ENCODE data around the gene KCNC3.

KCNC3 gene

DNA sequence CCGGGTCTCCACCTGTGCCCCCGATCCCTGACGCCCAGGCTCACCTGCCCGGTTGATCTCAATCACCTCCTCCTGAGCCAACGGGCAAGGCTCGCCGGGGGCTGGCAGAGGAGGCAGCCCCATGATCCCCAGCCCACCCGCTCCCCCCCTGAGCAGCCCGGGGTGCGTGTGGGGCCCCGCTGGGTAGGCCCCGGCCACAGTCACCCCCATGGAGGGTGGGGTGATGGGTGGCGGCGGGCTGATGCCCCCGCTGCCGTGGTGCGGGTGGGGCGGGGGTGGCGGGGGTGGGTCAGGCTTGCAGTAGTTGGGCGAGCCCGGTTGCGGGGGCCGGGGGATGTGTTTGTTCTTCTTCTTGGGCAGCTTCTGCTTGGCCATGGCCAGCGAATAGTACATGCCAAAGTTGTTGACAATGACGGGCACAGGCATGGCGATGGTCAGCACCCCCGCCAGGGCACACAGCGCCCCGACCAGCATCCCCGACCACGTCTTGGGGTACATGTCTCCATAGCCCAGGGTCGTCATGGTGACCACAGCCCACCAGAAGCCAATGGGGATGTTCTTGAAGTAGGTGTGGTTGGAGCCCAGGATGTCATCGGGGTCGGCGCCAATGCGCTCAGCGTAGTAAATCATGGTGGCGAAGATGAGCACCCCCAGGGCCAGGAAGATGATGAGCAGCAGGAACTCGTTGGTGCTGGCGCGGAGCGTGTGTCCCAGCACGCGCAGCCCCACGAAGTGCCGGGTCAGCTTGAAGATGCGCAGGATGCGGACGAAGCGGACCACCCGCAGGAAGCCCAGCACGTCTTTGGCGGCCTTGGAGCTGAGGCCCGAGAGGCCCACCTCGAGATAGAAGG is 6.0 kb downstream of the KCNC3 start:
- TF ChIP-seq, protein P1, sequence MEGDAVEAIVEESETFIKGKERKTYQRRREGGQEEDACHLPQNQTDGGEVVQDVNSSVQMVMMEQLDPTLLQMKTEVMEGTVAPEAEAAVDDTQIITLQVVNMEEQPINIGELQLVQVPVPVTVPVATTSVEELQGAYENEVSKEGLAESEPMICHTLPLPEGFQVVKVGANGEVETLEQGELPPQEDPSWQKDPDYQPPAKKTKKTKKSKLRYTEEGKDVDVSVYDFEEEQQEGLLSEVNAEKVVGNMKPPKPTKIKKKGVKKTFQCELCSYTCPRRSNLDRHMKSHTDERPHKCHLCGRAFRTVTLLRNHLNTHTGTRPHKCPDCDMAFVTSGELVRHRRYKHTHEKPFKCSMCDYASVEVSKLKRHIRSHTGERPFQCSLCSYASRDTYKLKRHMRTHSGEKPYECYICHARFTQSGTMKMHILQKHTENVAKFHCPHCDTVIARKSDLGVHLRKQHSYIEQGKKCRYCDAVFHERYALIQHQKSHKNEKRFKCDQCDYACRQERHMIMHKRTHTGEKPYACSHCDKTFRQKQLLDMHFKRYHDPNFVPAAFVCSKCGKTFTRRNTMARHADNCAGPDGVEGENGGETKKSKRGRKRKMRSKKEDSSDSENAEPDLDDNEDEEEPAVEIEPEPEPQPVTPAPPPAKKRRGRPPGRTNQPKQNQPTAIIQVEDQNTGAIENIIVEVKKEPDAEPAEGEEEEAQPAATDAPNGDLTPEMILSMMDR (IDR thresholded peaks at IDR 0.05; ENCODE audit: low read depth, low read length) = no peak
- H3K4me3 ChIP-seq (ENCODE audit: low read depth, low read length) = no peak overlapping the region

DNA sequence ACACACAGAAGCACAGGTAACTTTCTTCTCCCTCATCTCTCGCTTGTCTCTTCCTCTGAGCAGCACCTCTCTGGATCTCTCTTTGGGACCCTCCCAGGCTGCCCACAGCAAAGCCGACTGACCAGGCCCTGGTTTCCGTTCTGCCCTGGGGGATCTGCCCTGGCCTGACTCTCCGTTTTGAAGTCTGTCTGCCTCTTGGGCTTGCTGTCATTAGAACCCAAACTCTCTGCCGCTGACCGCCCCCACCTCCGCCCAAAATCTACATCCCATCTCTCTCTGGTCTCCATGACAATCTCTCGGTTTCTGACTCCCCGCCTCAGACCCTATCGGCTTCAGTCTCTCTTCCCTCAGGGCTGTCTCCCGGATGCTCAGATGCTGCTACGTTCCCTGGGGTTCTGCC is 6.9 kb downstream of the KCNC3 start:
- TF ChIP-seq, protein P1 (IDR thresholded peaks at IDR 0.05; ENCODE audit: low read depth, low read length) = no peak
- no peak overlapping the region for H3K4me3 ChIP-seq (ENCODE audit: low read depth, low read length)

DNA sequence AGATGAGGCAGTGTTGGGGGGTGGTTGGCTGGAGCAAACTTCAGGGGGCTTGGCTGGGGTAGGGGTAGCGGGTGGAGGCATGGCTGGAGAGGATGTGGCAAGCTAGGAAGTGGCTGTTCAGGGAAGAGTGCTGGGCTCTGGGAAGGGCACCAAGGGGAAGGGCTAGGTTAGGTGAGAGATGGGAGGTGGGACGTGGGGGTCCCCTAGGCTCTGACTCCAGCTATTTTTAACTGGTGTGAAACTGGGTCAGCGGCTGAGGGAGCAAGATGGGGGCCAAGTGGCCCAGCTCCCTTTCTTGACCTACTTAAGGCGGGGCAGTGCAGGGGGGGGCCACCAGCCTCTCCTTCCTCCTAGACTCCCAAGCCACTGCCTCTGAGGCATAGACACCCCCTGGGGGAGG is 7.3 kb downstream of the KCNC3 start:
- H3K4me3 ChIP-seq (ENCODE audit: low read depth, low read length) = no peak overlapping the region
- TF ChIP-seq, protein P1 (IDR thresholded peaks at IDR 0.05; ENCODE audit: low read depth, low read length) = no peak

DNA sequence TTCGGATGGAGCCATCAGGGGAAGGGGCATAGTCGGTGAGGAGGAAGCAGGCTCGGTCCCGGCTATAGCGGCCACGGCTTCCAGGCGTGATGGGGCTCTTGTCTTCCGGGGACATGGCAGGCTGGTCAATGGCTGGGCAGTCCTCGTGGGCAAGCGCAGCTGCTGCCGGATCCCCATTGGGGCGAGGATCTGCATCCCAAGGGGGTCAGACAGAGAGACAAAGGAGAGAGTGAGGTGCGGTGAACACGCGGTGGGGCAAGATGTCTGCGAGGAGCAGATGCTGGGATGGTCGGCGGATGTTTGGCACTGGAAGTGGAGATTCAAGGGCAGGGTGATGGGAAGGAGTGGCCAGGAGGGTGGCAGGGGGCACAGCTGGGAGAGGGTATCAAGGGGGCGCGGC is 8.6 kb downstream of the KCNC3 start:
- H3K4me3 ChIP-seq (ENCODE audit: low read depth, low read length) = no peak overlapping the region
- TF ChIP-seq, protein P1 (IDR thresholded peaks at IDR 0.05; ENCODE audit: low read depth, low read length) = no peak

DNA sequence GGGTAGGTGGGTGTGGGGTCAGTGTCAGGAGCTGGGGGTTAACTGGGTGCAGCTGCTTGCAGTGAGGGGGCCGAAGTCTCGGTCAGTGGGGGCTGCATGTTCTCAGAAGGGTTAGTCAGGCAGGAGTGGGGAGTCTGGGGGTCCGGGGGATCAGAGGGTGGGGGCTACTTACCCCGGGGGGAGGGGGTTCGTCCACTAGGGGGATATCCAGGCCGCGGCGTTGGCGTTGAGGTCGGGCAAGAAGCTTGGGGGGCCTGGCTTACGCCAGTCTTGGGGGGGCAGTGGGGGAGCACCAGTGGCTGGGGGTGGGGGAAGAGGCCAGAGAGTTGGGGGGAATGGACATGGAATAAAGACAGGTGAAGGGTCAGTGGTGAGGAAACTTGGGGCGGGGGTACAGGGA is 9.1 kb downstream of the KCNC3 start:
- H3K4me3 ChIP-seq (ENCODE audit: low read depth, low read length) = no peak overlapping the region
- TF ChIP-seq, protein P1 (IDR thresholded peaks at IDR 0.05; ENCODE audit: low read depth, low read length) = no peak

DNA sequence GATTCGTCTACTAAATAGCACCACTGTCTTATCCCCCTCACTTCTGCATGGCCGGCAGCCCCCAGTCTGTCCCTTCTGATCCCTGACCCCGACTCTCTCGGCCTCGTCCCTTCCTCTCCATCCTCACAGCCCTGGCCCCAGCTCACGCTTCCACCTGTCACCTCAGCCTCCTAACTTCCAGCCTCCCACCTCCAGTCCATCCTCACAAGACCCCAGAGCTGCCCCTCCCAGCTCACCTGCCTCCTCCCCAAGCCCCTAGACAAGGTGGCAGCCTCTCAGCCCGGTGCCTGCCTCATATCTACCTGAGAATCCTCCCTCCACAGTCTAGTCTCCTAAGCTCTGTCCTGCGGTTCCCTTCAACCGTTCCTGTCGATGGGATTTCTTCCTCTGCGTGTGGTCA is 10.0 kb downstream of the KCNC3 start:
- H3K4me3 ChIP-seq (ENCODE audit: low read depth, low read length) = no peak overlapping the region
- TF ChIP-seq, protein P1 (IDR thresholded peaks at IDR 0.05; ENCODE audit: low read depth, low read length) = no peak

DNA sequence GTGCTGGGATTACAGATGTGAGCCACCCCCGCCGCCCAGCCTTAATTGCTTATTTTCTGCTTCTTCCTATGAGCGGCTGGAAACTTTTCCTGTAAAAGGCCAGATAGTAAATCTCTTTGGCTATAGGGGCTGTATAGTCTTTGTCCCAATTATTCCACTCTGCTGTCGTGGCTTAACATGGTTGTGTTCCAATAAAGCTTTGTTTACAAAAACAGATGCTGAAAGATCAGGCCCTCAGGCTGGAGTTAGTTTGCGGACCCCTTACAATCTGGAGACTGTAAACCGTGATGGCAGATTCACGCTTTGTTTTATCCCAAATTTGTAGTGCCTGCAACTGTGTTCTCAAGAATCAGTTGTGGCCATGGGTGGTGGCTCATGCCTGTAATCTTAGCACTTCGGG is 10.7 kb downstream of the KCNC3 start:
- H3K4me3 ChIP-seq (ENCODE audit: low read depth, low read length) = no peak overlapping the region
- TF ChIP-seq, protein P1 (IDR thresholded peaks at IDR 0.05; ENCODE audit: low read depth, low read length) = no peak

Measured in WI38 (cell line).